ENCODE data around the gene MIAT.
"Not testable (repeated sequence)": the region's sequence is repeated elsewhere in the genome, so short reads cannot be mapped to it uniquely, and the experiment has no call there.

Gene MIAT

GRCh38 chr22:26700462-26700861 is 43.1 kb downstream of the MIAT start:
- DNase-seq (ENCODE audit: low read depth), result no peak

- no peak for DNase-seq (ENCODE audit: low read depth)
Observed at GRCh38 chr22:26700886-26701285, 43.5 kb downstream of the MIAT start.

GRCh38 chr22:26701323-26701722 is 43.9 kb downstream of the MIAT start:
- no peak for DNase-seq (ENCODE audit: low read depth)

DNA sequence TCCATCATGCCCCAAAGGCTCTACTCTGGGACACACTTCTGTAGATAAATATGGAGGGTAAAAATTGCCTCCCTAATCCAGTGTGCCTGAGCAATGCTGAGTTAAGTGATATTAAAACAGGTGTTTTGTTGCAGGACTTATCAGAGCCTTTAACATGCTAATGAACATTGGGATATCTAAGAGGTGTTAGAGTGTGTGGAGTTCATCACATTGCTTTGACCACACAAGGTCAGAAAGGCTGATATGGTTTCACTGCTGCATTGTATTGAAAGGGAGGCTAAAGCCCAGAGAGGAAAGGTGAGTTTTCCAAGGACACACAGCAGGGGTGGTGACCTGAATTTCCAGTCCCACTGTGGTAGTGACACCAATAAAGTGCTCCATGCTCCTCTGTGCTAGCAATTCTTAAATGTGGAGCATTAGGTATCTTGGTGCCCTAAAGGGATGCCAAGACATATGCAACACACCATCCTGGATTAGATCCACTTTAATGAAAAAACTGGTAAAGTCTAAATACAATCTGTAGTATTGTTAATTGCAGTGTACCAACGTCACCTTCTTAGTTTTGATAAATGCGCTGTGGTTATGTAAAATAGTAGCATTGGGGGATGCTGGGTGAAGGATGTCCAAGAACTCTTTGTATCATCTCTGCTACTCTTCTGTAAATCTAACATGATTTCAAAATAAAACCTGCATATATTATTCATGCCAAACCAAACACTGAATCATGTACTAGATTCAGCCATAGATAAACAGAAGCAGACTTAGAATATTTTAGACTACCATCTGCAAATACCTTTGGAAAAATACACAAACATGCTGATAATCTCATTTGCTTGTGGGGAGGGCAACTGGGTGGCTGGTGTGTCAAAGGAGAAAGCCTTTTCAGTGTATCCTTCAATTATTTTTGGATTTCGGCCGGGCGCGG is 45.8 kb downstream of the MIAT start:
- no peak for DNase-seq (ENCODE audit: low read depth)

DNA sequence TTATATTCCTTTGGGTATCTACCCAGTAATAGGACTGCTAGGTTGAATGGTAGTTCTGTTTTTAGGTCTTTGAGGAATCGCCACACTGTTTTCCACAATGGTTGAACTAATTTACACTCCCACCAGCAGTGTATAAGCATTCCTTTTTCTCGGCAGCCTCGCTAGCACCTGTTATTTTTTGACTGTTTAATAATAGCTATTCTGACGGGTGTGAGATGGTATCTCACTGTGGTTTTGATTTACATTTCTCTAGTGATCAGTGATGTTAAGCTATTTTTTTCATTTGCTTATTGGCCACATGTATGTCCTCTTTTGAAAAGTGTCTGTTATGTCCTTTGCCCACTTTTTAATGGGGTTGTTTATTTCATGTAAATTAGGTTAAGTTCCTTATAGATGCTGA is 48.0 kb downstream of the MIAT start:
- DNase-seq (ENCODE audit: low read depth), result not testable (repeated sequence)

DNA sequence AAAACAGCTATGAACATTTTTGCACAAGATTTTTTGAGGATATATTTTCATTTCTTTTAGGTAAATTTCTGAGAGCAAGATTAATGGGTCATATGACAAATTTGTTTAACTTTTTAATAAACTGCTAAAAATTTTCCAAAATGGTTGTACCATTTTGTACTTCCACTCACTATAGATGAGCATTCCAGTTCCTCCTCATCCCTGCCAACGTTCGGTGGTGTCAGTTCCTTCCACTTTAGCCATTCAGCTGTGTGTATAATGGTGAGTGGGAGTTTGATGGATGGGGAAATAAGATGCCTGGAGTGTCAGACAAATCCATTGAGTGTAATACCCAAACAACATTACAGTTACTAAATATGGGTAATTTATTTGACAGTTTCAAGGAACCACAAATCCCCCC is 49.7 kb downstream of the MIAT start:
- DNase-seq (ENCODE audit: low read depth), result no peak

GRCh38 chr22:26707581-26707980 is 50.2 kb downstream of the MIAT start:
- no peak for DNase-seq (ENCODE audit: low read depth)

GRCh38 chr22:26708256-26709009 is 51.0 kb downstream of the MIAT start:
- DNase-seq (ENCODE audit: low read depth), result no peak

GRCh38 chr22:26709617-26710390 is 52.4 kb downstream of the MIAT start:
- no peak for DNase-seq (ENCODE audit: low read depth)

DNA sequence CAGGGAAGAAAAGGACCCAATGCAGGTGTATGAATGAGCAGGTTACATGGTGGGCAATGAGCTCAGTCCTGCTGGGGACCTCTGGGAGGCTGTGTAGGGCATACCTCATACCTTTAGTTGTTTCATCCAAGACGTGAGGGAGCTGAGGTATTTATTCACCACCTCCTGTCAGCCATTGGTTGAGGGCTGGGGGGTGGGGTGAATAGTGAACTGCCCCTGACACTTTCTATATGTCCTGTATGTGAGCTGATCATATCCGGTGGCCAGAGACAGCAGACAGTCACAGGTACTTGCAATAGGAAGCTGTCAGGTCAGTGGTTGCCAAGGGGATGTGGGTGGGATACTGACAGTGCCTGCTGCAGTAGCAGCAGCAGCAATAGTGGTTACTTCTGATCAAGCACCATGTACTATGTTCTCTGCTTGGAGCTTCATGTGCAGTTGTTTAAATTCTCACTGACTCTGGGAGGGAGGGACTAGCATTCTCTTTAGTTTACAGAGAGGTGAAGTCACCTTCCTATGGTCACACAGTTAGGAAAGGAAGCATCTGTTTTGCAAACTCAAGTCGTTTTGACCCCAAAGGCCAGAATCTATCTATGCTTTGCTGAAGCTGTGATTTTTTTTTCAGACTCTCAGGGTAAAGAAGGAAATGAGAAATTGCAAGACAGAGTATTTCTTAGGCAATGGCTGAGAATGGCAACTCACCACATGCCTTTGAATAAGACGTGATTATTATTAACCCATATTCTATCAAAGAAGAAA is 54.0 kb downstream of the MIAT start:
- no peak for DNase-seq (ENCODE audit: low read depth)

GRCh38 chr22:26712158-26712557 is 54.8 kb downstream of the MIAT start:
- no peak for DNase-seq (ENCODE audit: low read depth)

GRCh38 chr22:26713823-26714449 is 56.5 kb downstream of the MIAT start:
- DNase-seq (ENCODE audit: low read depth), result no peak

DNA sequence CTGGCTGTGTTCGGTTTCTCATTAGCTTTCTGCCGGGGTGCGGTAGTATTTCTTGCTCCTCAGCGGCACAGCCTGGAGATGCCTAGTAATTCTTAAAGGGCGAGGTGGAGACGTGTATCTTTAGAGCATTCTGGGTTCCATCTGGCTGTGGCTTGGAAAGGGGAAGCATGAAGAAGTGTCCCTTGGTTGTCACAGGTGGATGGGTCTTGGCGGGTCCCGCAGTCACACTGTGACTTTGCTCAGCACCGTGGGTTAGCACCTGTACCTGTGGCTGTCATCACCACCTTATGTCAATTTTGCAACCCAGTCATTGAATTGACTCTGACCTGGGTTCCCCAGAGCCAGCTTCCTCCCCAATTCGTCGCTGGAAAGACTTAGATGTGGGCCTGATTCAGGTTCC is 57.6 kb downstream of the MIAT start:
- no peak for DNase-seq (ENCODE audit: low read depth)

GRCh38 chr22:26715392-26715936 is 58.1 kb downstream of the MIAT start:
- no peak for DNase-seq (ENCODE audit: low read depth)

GRCh38 chr22:26718488-26718887 is 61.1 kb downstream of the MIAT start:
- no peak for DNase-seq (ENCODE audit: low read depth)

GRCh38 chr22:26718905-26719304 is 61.5 kb downstream of the MIAT start:
- DNase-seq (ENCODE audit: low read depth), result peak; percentile 77

- no peak for DNase-seq (ENCODE audit: low read depth)
Observed at GRCh38 chr22:26722159-26722558, 64.8 kb downstream of the MIAT start.

DNA sequence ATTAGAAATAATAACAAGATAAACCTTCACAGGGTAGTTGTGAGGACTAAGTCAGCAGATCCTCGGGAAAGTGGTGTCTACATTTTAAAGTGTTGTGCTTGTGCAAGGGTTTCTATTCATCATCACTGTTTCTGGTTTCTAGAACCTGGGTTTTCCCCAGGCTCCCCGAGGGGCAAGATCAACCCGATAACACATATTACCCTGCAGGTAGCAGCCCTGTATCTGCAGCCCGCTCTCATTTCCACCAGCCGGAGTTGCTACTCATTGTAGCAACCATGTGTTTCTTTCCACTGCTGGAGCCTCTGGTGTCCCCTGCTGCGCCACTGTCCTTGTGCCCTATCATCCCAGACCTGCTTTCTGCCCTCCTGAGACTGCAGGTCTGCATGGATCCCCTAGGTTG is 67.0 kb downstream of the MIAT start:
- DNase-seq (ENCODE audit: low read depth), result no peak

DNA sequence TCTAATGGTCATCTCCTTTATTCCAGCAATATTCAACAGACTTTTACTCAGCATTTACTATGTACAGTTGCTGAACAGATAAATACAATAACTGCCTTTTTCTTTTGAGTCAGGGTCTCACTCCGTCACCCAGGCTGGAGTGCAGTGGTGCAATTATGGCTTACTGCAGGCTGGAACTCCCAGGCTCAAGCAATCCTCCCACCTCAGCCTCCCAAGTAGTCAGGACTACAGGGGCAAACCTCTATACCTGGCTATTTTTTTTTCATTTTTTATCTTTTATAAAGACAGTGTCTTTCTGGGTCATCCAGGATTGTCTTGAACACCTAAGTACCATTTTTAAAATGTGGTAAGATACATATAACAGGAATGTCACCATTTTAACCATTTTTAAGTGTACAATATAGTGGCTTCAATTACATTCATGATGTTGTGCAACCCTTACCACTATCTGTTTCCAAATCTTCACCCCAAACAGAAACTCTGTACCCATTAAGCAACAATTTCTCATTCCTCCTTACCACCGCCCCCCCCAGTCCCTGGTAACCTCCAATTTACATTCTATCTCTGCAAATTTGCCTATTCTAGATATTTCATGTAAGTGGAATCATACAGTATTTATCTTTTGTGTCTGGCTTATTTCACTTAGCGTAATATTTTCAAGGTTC is 67.8 kb downstream of the MIAT start:
- DNase-seq (ENCODE audit: low read depth), result no peak
